Rectal smooth muscle tissue (tissue), 1 donor: ENCODE data around the gene HTT.

ENCODE experiments used
- H3K27ac ChIP-seq: one replicate; pipeline ENCODE4 v1.7.0; 2013; ENCODE audit warnings: low read depth, low read length, inconsistent platforms
- H3K27me3 ChIP-seq: one replicate; pipeline ENCODE4 v1.7.0; 2013; ENCODE audit warnings: low read length; ENCODE audit not compliant: control insufficient read depth, insufficient read depth
- H3K36me3 ChIP-seq: one replicate; pipeline ENCODE4 v1.7.0; 2013; ENCODE audit warnings: low read length; ENCODE audit not compliant: control insufficient read depth, insufficient read depth
- H3K4me1 ChIP-seq: one replicate; pipeline ENCODE4 v1.7.0; 2013; ENCODE audit warnings: low read length; ENCODE audit not compliant: control insufficient read depth, insufficient read depth
- H3K4me3 ChIP-seq: one replicate; pipeline ENCODE4 v1.7.0; 2013; ENCODE audit warnings: low read length
- H3K9ac ChIP-seq: one replicate; pipeline ENCODE4 v1.7.0; 2013; ENCODE audit warnings: low read length

HTT gene

DNA sequence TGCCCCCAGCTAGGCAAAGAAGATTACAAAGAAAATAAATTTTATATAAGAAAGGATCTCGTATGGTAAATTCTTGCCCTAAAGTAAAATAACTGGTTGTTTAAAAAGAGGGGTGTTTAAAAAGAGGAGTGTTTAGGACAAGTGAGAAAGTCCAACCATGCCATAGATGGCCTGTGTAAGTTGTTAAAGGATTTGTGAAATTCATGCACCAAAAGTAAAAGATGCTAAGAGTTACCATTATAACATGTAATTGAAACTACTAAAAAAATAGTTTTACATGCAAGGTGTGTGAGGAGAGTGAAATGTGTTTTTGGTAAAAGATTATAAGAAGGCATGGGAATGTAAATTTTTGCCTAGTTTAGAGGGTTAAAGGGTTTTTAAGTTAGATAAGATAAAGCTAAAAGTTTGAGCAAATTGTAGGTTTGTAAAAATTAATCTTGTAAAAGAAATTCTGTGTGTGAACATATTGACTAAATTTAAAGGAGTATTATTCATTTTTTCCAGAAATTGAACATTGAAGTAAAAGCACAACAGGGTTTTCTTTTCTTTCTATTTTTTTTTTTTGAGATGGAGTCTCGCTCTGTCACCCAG lies 20.2 kb upstream of the HTT start:
- Histone ChIP-seq H3K4me1 (no peaks in the 10 kb centered on the region), H3K27ac (no peak overlapping the region), H3K36me3 (no peaks in the 10 kb centered on the region), H3K9ac (no peak overlapping the region), H3K27me3 (no peaks in the 10 kb centered on the region), H3K4me3 (no peak overlapping the region)

DNA sequence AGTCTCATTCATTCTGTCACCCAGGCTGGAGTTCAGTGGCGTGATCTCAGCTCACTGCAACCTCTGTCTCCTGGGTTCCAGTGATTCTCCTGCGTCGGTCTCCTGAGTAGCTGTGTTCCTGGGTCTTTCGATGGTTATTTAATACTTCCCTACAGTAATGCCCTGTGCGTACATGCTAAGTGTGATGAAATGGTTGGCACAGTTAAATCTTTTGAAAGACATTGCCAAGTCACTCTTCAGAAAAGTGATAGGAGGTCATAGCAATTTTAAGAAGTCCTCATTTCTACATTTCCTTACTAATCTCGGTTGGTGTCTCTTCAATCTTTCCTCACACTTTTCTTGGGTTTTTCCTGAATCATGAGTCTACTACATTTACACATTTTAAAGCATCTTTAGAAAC lies 14.5 kb upstream of the HTT start:
- Histone ChIP-seq H3K4me3 (no peak overlapping the region), H3K27me3 (no peaks in the 10 kb centered on the region), H3K4me1 (no peaks in the 10 kb centered on the region), H3K27ac (no peak overlapping the region), H3K36me3 (no peaks in the 10 kb centered on the region), H3K9ac (no peak overlapping the region)

DNA sequence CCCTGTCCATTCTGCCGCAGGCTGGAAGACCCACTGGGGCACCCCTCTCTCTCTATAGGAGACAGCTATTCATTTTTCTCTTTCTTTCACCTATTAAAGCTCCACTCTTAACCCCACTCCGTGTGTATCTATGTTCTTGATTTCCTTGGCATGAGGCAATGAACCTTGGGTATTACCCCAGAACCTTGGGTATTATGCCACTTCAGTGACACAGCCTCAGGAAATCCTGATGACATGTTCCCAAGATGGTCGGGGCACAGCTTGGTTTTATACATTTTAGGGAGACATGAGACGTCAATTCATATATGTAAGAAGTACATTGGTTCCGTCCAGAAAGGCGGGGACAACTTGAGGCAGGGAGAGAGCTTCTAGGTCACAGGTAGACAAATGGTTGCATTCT lies 13.5 kb upstream of the HTT start:
- H3K4me3 ChIP-seq = no peak overlapping the region
- no peak overlapping the region for H3K9ac ChIP-seq
- H3K27ac ChIP-seq = no peak overlapping the region
- no peaks in the 10 kb centered on the region for H3K27me3 ChIP-seq
- H3K4me1 ChIP-seq = no peaks in the 10 kb centered on the region
- no peaks in the 10 kb centered on the region for H3K36me3 ChIP-seq

DNA sequence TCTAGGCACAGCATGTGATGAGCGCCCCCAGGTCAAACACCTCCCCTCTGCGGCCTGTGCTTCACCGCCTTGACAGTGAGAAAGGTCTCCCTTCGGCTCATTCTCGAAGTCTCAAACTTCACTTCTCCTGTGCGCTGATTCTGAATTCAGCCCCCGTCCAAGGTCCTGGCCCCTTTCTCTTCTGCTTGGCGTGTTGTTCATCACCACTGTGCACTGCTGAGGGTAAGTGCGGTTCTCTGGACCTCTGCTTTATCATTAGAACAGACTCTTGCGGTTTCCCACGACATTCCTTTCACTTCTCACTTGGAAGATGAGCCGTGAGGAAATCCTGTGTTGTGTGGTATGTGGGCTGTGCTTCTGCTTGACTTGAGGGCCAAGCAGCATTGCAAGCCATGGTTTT lies 12.0 kb upstream of the HTT start:
- H3K9ac ChIP-seq = no peak overlapping the region
- H3K27ac ChIP-seq = no peak overlapping the region
- no peaks in the 10 kb centered on the region for H3K27me3 ChIP-seq
- H3K36me3 ChIP-seq = no peaks in the 10 kb centered on the region
- H3K4me1 ChIP-seq = no peaks in the 10 kb centered on the region
- no peak overlapping the region for H3K4me3 ChIP-seq

DNA sequence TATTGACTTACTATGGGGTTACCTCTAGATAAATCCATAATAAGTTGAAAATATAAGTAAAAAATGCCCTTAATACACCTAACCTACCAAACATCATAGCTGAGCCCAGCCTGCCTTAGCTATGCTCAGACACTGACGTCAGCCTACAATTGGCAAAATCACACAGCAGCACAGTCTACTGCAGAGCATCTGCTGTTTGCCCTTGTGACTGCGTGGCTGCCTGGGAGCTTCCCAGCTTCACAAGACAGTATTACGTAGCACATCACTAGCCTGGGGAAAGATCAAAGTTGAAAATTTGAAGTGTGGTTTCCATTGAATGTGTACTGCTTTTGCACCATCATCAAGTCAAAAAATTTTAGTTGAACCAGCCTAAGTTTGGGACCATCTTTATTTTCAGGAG lies 8.9 kb upstream of the HTT start:
- no peak overlapping the region for H3K4me3 ChIP-seq
- H3K9ac ChIP-seq = no peak overlapping the region
- H3K27me3 ChIP-seq = no peaks in the 10 kb centered on the region
- H3K36me3 ChIP-seq = no peaks in the 10 kb centered on the region
- no peaks in the 10 kb centered on the region for H3K4me1 ChIP-seq
- H3K27ac ChIP-seq = no peak overlapping the region

DNA sequence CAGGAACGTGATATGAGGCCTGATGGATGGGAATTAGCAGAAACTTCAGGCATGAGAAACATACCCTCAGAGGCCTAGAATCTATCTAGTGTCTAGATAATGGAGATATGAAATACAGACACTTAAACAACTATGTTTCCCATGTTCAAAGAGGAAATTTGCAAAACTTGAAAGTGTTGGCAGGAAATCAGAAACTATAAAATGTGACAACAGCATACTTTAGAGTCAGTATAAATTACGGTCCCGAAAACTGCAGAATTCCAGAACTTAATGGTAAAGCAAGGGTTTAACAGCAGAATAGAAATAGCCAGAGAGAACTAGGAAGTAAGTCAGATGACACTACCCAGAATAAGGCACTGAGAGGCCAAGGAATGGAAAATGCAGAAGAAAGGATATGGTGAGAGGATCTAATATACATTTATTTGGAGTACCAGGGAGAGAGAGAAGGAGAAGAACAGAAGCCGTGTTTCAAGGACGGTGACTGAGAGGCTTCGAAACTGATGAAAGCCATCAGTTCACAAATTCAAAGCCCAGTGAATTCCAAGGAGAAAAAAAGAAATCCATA lies 7.6 kb upstream of the HTT start:
- Histone ChIP-seq H3K4me3 (no peak overlapping the region), H3K4me1 (no peaks in the 10 kb centered on the region), H3K27ac (no peak overlapping the region), H3K27me3 (no peaks in the 10 kb centered on the region), H3K36me3 (no peaks in the 10 kb centered on the region), H3K9ac (no peak overlapping the region)

DNA sequence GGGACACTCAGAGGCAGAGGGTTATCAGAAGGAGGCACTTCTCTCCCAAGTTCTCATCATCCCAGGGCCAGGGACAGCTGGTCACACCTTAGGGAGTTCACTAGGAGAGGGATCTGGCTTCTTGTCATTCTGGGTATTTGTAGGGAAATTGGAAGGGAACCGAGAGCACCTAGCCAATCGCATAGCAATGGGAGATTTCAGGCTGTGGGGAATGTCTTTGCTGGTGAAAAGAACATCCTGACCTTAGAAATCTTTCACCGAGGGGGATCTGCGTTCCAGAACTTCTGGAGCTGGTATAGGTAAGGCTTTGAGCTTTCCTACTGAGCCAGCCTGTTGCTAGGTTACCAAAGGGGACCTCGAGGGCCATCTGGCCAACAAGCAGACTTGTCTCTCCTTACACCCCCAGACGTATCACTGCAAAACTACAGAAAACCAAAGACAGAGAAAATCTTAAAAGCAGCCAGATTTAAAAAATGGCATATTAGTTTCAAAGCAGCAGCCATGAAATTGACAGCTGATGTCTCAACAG lies 6.9 kb upstream of the HTT start:
- H3K27me3 ChIP-seq = no peaks in the 10 kb centered on the region
- H3K36me3 ChIP-seq = no peaks in the 10 kb centered on the region
- no peak overlapping the region for H3K4me3 ChIP-seq
- H3K27ac ChIP-seq = no peak overlapping the region
- H3K9ac ChIP-seq = no peak overlapping the region
- H3K4me1 ChIP-seq = no peaks in the 10 kb centered on the region

DNA sequence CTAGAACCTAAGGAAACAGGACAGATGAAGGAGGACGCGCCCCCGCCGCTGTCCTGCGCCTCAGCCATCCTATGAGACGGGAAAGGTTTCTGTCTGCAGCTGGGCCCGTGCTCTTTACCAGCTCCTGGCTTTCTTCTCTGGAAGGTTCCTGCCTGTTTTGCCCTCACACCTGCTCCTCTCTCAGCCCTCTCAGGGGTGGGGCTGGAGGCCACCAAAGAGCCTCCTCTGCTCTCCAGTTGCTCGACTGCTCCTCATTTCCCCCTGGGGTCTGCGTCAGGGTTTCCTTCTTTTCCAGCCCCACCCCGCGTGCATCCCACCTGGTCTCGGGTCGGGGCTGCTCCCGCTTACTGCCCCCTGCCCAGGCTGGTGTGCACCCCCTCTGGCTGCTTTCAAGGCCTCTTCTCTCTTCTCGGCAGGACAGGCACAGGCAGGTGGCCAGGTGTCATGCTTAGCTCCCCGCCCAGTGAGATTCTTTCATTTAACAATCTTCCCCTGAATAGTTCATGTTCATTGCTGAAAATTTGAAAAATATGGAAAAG lies 4.8 kb upstream of the HTT start:
- no peaks in the 10 kb centered on the region for H3K27me3 ChIP-seq
- H3K36me3 ChIP-seq = no peaks in the 10 kb centered on the region
- no peaks in the 10 kb centered on the region for H3K4me1 ChIP-seq
- no peak overlapping the region for H3K9ac ChIP-seq
- no peak overlapping the region for H3K4me3 ChIP-seq
- H3K27ac ChIP-seq = no peak overlapping the region

DNA sequence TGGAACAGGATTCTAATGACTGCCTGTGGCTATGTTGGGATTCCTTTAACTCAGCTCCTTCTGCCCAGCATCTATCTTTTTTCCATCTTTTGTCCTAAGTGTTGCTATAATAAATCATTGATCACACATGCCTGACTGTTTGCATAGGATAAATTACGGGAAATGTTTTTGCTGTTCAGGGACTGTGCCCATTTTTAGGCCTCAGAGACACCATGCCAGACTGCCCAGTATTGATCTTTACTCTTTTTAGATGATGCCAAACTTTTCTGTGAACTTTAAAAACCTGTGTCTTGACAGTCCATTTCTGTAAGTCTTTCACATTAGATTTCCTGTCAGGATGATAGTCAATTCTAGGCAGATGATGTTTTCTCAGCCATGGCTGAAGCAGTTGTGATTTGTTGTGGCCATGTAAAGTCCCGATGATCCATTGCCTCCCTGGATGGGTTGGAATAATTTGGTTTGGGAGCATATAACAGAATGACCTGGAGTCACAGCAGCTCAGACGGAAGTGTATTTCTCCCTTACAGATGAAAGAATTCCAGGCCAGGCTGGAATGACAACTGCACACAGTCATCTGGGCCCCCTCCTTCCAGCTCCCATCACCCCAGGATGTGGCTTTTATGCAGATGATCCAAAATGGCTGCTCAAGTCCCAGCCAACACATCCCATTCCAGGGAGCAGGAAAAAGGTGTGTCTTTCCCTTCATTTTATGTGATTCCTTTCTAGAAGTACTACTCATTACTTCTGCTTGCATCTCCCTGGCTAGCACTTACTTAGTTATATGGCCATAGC lies 3.6 kb upstream of the HTT start:
- no peak overlapping the region for H3K4me3 ChIP-seq
- H3K27me3 ChIP-seq = no peaks in the 10 kb centered on the region
- H3K27ac ChIP-seq = no peak overlapping the region
- no peak overlapping the region for H3K9ac ChIP-seq
- H3K4me1 ChIP-seq = peaks cover 4% of the 10 kb centered on the region
- H3K36me3 ChIP-seq = no peaks in the 10 kb centered on the region

DNA sequence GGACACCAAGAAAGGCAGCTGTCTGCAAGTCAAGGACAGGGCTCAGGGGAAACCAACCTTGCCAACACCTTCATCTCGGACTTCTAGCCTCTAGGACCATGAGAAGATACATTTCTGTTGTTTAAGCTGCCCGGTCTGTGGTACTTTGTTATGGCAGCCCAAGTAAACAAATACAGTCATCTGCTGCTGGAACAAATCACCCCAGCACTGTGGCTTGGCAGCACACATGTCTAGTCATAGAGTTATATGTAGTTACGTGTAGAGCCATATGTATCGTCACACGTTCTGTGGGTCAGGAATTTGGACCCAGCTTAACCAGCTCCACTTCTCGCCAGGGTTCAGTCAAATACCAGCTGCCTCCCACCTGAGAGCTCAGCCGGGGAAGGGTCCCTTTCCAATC lies 2.7 kb upstream of the HTT start:
- Histone ChIP-seq H3K9ac (no peak overlapping the region), H3K27me3 (no peaks in the 10 kb centered on the region), H3K4me1 (peaks cover 7% of the 10 kb centered on the region), H3K27ac (no peak overlapping the region), H3K36me3 (no peaks in the 10 kb centered on the region), H3K4me3 (no peak overlapping the region)

DNA sequence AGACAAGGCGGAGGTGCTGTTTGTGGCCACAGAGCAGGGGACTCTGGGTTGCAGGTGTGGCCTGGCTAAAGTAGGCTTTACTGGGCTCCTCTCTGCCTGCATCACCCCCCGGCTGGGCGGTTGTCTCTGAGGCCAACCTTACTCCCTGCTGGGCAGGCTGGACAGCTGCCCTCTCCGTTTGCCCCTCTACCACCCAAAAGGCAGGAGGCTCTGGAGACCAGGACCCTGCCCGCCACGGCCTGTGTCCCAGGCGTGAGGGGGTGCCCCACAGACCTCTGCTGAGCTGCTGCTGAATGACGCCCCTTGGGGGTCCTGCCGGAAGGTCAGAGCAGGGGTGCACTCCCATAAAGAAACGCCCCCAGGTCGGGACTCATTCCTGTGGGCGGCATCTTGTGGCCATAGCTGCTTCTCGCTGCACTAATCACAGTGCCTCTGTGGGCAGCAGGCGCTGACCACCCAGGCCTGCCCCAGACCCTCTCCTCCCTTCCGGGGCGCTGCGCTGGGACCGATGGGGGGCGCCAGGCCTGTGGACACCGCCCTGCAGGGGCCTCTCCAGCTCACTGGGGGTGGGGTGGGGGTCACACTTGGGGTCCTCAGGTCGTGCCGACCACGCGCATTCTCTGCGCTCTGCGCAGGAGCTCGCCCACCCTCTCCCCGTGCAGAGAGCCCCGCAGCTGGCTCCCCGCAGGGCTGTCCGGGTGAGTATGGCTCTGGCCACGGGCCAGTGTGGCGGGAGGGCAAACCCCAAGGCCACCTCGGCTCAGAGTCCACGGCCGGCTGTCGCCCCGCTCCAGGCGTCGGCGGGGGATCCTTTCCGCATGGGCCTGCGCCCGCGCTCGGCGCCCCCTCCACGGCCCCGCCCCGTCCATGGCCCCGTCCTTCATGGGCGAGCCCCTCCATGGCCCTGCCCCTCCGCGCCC lies 1.1 kb upstream of the HTT start:
- H3K9ac ChIP-seq = peak overlapping the region; percentile 24

More for the DNA sequence above, 1.1 kb upstream of the HTT start:
- H3K4me1 ChIP-seq = peaks cover 7% of the 10 kb centered on the region
- H3K27me3 ChIP-seq = no peaks in the 10 kb centered on the region
- no peaks in the 10 kb centered on the region for H3K36me3 ChIP-seq
- H3K27ac ChIP-seq = no peak overlapping the region
- peak overlapping the region; percentile 78 for H3K4me3 ChIP-seq
